DMS79 (cell line): Measurements from ENCODE around the gene ALG2.
A peak's percentile ranks its signal among the peaks of the same experiment; 100 is the strongest.

Source experiments
- DNase-seq: peaks from one replicate; lab custom pipeline; 2025; lab: John Stamatoyannopoulos, UW

The ALG2 gene

GRCh38 chr9:99221621-99222415 is at the start of gene ALG2, which contains the start of gene SEC61B:
ALG2 (minus strand) TSS chr9:99221942; CDS start chr9:99221894, 48 bp downstream.
SEC61B (plus strand) TSS chr9:99222282; CDS start chr9:99222364, 82 bp downstream.
- peak; percentile 73 for DNase-seq

GRCh38 chr9:99270491-99270890 is 48.7 kb upstream of the ALG2 start:
- no peak for DNase-seq

GRCh38 chr9:99269416-99269815 is 47.7 kb upstream of the ALG2 start:
- no peak for DNase-seq

GRCh38 chr9:99266255-99267023 is 44.7 kb upstream of the ALG2 start:
- DNase-seq = peak; percentile 3

- no peak for DNase-seq
Observed at GRCh38 chr9:99265691-99266090, 43.9 kb upstream of the ALG2 start.

GRCh38 chr9:99264070-99264680 is 42.4 kb upstream of the ALG2 start:
- DNase-seq = no peak

GRCh38 chr9:99262949-99263418 is 41.2 kb upstream of the ALG2 start:
- no peak for DNase-seq

- no peak for DNase-seq
Observed at GRCh38 chr9:99261923-99262322, 40.2 kb upstream of the ALG2 start.

- DNase-seq = peak; percentile 10
Observed at GRCh38 chr9:99259231-99259918, 37.6 kb upstream of the ALG2 start.

GRCh38 chr9:99257723-99258389 is 36.1 kb upstream of the ALG2 start:
- no peak for DNase-seq

- no peak for DNase-seq
Observed at GRCh38 chr9:99255651-99256050, 33.9 kb upstream of the ALG2 start.

- DNase-seq = no peak
Observed at GRCh38 chr9:99253772-99254431, 32.2 kb upstream of the ALG2 start.

GRCh38 chr9:99253134-99253533 is 31.4 kb upstream of the ALG2 start:
- DNase-seq = no peak

GRCh38 chr9:99251157-99251556 is 29.4 kb upstream of the ALG2 start:
- DNase-seq = no peak

- no peak for DNase-seq
Observed at GRCh38 chr9:99249619-99250018, 27.9 kb upstream of the ALG2 start.

GRCh38 chr9:99244344-99245260 is 22.9 kb upstream of the ALG2 start:
- no peak for DNase-seq

- DNase-seq = no peak
Observed at GRCh38 chr9:99241106-99241505, 19.4 kb upstream of the ALG2 start.

GRCh38 chr9:99239341-99240060 is 17.8 kb upstream of the ALG2 start:
- DNase-seq = no peak

GRCh38 chr9:99238331-99238730 is 16.6 kb upstream of the ALG2 start:
- no peak for DNase-seq
